Activated gamma-delta T cell (primary cell): ENCODE measurements around the gene RBFOX1.

Experiments used
- DNase-seq: peaks from one replicate; lab custom pipeline; 2025; lab: John Stamatoyannopoulos, UW

Gene RBFOX1

DNA sequence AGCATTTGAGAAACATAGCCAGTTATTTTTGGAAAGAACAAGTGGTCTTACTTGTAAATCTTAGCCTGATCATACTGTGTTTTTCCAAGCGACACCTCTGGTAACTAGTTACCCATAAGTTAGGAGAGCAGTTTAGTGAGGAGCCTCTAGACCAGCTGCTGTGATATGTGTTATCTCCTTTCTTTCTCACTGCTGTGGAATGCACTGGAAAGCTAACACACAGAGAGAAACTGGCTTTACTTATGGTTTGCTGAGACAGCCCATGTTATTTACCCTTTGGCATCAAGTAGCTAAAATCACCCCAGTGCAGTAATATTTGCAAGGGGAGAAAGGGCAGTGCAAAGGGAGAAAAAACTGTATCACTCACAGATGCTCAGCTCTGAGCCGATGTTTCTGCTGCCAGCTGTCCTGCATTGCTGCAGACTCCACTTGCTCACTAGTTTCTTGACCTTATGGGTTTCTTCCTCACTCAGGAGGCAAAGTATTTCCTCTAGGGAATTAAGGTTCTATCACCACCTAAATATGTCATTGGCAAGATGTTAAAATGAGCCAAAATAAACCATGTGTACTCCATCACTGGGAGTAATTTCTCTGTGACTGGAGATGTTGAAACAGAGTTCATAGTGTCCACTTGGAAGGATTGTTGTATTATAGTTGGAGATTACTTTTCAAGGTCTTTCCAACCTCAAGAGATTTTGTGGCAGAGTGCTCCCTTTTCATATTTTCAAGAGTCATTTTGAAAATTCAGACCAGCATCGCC, 2.3 kb downstream of the RBFOX1 start:
- no peak for DNase-seq

DNA sequence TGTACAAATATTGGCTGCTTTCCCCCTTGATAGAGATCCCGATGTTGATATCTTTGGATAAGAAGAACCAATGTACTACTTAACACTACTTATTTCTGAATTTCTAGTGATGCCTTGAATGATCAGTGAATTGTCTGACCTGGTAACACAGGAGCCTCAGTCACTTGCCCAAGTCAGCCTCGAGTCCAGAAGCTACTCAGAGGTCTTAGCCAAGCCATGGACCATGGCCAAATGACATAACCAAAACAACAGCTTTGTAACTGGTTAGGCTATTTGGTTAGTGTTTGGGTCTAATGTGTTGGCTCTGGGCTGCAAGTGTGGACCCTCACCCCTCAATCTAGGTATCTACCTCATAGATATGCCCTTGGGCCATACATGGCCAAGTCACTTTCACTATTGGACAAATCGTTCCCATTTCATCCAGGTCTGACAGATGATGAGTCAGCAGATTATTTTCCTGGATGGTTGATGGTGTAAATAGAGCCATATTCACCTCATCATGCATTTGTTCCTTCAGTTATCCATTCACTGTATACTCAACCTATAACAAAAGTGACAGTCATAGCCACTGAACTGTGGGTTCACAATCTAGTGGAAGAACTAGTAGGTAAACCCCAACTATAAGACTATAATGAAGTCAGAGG, 3.5 kb downstream of the RBFOX1 start:
- DNase-seq, result no peak

DNA sequence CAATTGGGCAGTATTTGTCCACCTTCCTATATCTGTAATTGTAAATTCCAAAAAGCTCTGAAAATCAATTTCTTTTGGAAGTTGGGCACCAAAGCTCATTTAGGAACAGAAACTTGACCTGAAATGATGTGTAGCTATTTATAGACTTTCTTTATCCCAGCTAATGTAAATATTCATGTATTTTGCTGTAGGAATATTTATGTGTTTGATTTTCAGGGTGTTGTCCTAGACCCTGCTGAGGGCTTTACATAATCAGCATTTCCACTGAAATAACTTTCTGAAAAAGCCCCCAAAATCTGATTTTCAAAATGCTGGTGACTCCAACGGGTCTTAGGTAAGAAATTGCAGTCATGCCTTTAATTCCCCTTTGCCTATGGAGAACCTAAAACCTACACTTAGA, 4.1 kb downstream of the RBFOX1 start:
- no peak for DNase-seq

DNA sequence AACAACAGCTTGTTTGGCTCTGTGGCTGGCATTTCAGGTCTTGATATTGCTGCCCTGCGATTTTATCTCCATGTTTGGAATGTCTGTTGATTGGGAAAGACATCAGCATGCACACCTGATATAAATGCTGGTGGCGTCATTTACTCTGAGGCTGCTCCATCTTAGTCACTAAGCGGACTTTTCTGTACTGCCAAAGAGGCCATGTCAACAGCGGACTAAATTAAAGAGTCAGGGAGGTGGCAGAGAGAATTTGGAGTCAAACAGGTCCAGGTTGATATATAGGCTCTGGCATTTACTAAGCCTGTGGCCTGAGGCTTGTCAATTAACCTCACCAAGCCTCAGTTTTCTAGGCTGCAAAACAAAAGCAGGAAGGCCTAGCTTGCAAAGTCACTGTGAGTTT, 6.2 kb downstream of the RBFOX1 start:
- no peak for DNase-seq

DNA sequence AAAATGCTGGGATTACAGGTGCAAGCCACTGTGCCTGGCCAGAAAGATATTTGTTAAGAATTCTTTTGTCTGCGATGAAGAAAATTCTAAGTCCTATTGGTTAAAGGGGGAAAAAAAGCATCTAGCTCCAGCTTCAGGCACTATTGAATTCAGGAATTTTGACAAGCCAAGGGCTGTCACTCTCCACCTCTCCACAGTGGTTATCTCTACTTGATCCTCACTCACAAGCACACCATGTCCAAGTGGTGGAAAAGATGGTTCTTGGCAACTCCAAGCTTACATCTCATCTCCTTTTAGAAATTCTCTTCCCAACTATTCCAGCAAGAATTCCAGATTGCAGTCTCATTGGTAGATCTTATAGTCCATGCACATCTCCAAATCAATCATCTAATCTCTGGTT, 7.1 kb downstream of the RBFOX1 start:
- no peak for DNase-seq

DNA sequence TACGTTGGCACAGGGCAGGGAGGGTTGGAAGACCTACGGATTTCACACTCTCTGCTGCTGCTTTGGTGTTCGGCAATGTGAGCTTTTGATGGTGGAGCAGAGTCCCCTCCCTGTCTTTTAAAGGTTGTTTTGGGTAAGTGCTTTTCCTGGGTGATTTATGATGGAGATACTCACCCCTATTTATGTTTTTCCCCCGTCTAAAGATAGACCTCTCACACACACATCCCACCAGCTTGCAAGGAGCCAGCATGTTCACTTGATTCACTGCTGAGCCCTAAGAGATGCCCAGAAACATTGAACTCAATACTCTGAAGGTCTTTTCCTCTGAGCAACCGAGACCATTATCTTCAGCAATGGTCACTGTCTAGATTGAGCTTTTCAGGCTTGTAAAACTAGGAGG, 8.3 kb downstream of the RBFOX1 start:
- no peak for DNase-seq

DNA sequence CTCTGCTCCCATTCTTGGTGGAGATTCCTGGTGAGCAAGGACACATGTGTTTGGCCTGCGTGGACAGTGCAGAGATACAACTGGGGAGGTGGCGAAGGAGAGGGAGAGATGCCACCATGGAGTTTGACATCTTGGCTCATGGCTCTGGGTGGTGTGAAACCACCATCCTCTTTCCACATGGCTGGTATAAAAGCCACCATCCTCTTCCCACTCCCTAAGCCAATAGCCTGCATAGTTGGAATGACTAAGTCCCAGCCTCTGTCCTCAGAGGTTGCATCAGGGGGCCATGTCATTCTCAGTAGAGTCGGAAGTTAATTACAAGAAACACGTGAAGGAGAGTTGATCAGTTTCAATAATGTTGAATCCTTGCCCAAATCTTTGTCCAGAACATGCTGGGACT, 10.0 kb downstream of the RBFOX1 start:
- no peak for DNase-seq

DNA sequence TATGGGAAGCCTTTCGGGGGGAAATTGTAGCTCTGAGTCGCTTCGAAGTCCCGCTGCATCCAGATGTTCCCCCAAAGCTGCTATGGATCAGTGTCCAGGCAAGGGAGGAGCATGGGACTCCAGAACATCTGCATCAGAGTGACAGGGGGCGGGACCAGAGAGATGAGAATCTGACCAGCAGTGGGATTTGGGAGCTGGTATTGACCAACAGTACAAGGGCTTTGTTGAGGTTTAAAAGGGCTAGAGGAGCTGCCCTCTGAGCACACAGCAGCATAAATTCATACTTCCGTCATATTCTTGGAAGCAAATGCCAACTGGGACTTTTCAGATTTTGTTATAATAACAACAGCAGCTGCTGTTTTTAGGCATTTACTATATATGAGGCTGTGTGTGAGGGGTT, 10.6 kb downstream of the RBFOX1 start:
- no peak for DNase-seq

DNA sequence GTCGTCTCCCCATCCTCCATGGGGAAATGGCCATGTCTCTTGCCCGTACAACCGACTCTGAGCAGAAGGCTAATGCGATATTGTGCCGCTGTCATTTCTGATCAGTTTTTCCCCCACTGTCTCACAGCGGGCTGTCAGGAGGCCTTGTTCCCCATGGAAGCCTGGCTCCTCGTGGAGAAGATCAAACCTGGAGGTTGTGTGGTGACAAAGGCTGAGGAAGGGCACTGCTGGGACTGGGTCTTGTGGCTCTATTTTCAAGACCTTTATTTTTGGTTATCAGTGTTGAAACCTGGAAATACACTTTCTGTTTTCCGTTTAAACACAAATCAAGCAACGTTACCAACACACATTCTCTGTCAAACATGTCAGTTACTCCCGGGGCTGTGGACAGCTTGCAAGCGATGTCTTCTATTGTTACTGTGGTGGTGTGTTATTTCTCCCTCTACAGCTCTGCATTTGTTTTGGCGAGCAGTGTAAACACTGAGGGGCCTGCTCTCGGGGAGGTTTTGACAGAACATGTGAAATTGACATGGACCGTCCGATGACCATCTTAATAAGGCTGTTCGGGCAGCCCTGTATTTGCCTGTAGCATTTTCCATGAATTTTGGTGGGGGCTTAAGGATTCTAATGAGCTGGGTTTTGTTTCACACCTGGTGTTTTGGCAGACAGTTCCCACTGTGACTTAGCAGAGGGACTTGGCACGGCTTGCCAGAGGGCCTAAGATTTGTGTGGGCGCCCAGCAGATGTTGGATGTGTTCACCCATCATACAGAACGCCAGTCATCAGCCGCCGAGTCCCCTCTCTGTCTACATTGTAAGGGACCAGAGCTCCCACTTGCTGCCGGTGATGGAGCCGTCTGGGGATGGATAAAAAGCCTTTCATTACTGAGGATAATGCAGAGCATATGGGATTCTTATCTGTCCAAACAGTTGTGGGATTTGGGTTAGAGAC, 12.5 kb downstream of the RBFOX1 start:
- no peak for DNase-seq

DNA sequence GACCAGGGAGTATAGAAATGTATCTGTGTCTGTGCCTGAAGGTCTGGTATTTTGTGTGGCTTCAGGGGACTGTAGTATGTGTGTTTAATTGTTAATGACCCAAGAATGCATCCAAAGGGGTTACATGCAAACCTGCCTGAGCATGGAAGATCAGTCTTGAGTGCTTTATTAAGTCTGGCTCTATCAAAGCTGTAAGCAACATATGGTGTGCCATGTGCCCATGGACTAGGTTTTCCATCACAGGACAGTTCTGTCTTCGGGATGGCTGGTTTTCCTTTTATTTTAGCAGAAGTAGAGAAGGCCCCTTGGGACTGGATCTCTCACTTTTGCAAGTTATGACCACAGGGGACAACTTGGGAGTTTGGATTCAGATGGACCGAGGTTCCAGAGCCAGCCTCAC, 18.2 kb downstream of the RBFOX1 start:
- DNase-seq, result no peak

DNA sequence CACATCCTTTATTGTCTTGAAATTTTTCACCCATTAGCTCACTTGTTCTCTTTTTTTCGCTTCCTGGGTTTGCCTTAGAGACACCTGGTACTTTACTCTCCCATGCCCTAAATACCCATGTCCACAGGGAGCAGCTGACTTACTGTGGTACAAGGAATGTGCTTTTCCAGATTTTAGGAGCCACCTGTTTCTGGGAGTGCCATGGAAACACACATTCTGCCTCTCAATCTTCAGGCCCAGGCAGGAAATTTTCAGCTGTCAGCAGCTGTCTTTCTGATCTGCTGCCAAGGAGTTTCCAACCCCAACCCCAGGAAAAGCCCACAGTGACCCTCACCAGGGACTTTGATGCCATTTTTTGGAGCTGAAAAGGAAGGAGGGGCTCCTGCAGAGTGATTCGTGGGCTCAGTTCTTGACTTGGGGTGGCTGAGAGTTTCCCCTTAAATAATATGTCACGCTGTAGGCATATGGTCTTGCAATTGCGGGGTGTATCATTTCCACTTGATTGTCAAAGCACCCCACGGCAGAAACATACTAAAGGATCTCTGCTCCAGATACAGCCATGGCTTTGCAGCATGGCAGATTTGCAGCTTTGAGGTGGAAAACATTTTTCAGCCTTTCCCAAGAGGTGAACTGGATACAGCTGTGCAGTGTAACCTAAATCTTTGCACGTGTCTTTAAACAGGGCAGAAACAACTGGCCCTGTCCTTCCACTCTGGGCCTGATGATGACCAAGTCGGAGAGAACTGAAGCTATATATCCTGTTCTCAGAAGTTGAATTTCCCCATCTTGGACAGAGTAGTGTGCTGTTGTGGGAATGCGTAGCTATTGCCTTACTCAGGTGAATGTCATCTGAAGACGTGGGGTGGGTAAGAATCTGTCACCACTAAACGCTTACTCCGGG, 19.2 kb downstream of the RBFOX1 start:
- DNase-seq, result no peak

DNA sequence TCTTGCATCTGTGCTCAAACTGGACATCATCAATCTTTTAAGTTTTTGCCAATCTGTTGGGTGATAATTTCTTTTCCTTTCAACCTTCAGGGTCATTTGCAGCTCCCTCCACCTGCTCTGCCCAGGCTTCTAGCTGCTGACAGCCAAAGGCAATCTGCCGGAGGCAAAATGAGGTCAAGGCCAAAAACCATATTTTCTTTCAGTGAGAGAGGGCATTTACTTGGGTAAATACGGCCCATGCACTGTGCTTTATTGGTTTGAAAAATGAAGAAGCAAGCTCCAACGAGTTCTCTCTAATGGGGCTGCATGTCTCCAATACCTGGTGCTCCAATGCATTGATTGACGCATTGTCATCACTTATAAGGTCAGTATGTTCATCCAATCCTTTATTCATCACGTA, 23.1 kb downstream of the RBFOX1 start:
- no peak for DNase-seq

DNA sequence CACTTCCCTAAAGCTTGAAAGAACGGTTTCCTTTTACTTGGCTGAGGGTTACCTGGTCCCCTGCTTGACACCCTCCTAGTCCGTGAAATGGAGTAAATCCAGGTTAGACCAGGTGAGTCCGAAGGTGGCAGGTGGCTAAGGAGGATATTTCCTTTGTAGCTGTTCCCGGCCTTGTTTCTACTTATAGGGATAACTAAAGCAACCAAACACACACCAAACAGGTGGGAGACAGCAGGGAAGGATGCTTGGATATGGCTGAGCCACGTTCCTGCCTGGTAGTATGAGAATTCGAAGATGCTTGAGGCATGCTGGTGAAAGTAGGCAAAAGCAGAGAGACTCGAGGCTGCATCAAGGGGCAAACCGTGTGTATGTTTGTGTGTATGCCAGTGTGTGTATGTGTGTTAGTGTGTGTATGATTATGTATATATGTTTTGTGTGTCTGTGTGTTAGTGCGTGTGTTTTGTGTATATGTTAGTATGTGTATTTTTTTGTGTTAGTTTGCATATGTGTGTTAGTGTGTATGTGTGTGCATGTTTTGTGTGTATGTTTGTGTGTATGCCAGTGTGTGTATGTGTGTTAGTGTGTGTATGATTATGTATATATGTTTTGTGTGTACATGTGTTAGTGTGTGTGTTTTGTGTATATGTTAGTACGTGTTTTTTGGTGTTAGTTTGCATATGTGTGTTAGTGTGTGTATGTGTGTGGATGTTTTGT, 28.9 kb downstream of the RBFOX1 start:
- DNase-seq, result no peak

DNA sequence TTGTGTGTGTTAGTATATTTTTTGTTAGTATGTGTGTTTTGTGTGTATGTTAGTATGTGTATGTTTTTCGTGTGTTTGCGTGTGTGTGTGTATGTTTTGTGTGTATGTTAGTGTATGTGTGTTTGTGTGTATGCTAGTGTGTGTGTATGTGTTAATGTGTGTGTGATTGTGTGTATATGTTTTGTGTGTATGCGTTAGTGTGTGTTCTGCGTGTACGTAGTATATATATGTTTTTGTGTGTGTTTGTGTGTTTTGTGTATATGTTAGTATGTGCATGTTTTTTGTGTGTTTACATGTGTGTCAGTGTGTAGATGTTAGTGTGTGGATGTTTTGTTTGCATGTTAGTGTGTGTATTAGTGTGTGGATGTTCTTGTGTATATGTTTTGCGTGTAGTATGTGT, 29.6 kb downstream of the RBFOX1 start:
- no peak for DNase-seq

DNA sequence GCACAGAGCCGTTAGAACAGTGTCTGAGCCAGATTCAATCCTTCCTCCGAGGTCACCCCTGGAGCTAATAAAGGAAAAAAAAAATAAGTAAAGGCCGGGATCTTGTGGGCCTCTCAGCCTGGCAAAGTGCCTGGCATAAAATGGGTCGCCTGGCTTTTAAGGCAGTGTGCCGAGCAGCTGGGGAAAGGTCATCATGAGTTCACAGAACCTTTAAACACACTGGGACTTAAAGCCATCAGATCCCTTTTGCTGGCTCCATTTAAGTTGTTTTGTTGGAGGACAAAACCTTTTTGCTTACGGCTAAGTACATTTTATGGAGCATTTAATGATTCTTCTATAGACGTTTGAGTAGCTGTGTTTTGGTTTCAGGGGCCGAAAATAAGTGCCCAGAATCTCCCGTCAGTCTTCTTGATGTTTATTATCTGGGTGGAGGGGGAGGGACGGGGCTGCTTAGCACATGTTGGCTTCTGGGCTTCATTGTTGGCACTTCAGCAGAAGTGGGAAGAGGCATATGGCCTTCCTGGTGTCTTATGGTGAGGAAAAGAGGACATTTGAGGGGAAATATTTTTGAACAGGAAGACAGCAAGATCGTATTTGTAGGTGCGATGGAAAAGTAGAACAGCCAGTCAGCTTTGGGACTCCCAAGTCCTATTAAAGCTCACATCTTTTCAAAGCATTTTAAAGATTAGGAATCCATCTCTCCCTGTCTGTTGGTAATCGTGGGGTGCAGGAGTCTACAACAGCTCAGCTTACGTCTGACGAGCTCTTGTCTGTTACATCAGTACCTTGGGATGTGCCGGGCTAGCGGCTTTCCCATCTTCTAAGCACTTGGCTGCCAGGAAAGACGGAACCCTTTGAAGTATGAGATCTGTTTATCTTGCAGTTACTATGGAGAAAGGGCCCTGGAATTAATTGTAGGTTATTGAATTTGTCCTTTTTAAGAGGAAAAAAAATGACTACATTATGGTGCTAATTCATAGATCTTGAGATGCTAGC, 31.1 kb downstream of the RBFOX1 start:
- DNase-seq, result no peak

DNA sequence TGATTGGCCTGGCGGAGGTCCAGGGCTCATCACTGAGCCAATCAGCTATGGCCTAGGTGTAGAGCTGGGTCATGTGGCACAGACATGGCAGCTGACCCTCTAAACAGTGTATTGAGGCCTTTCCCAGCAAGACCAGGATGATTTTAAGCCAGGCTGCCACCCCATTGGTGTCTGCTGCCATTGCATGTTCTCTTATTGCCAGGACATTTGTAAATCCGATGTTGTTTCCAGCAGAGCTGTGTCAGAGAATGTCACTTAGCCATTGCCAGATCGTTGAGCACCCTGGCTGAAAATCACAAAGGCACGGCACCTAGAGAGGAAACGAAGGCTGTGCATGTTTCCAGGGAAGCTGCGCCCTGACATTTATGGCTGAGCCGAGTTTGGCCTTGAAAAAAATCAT, 33.4 kb downstream of the RBFOX1 start:
- no peak for DNase-seq

DNA sequence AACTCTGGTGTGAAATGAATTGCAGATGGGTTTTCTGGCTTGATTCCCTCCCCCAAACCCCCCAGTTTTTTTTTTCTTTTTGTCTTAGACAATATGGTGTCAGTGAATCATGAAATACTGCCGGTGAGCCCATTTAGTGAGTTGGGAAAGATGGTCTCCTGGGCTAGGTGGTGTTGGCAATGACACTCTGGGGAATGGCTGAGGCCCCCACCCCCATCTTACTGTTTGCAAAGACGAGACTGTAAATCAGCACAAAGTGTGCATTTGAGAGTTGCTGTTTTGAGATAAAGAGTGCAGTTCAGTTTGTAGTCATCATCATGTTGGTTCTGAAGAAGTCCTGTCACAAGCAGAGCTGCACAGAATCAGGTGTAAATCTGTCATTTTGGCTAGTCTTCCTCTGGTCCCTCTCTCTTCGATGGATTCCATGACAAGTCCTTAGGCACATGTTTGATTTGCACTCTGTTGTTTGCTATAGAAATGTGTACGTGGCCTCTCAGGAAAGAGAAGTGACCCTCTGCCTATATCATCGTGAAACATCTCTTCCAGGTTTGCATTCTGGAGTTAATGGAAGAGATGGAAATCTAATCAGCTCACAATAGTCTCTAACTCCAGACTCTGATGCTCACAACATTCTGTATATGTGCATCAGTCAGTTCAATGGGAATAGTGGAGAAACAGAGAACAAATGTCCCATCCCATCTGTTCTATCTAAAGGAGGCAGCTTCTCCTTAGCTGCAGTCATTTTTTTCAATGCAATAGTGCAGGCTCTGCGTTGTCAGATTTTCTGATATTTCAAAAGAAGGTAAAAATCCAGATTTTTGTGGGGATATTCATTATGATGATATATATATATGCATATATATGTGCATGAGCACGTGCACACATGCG, 34.6 kb downstream of the RBFOX1 start:
- DNase-seq, result no peak

DNA sequence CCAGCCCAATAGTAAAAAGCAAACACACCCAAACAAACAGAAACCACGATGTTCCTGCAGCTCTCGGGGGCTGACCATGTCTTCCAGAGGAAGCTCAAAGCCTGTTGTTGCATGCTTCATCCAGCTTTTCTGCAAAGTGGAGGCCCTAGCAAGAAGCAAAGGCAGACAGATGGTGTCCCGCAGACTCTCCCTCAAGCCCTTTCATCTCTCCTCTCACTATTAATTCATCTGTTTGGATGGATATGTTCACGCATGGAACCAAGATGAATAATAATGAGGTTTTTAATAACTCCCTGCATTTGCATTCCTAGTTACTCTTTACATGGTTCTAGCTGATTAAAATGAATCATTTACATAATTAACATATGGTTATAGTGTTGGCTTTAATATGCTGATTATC, 36.6 kb downstream of the RBFOX1 start:
- no peak for DNase-seq

DNA sequence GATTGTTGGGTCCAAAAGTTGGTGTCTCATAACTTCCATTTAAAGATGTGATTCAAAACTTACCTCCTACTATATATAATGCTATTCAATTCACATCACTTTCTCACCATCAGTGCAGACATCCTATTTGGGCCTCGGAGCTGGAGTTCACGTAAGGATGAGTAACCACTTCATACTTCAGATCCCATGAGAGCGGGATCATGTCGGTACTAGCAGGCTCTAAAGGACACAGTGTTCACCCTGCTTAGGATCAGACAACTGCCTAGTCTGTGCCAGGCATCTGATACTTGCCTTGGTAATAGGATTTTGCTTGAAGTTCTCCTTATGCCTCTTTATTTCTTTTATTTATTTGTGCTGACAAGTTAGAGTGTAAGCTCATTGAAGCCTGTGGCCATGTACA, 39.5 kb downstream of the RBFOX1 start:
- no peak for DNase-seq
